GM06990 (cell line): ENCODE data around the gene CES5A.
"Not testable (repeated sequence)": the region's sequence is repeated elsewhere in the genome, so short reads cannot be mapped to it uniquely, and the experiment has no call there.

Experiments used
- DNase-seq: peaks from one replicate; pipeline ENCODE4 v3.0.0-alpha.2; 2011; ENCODE audit not compliant: insufficient read length; ENCODE audit errors: extremely low read depth
- H3K27me3 ChIP-seq: replicated peaks from 2 replicates; pipeline ENCODE4 v1.6.0; 2011; ENCODE audit warnings: low read length; ENCODE audit not compliant: control insufficient read depth, insufficient read depth
- H3K36me3 ChIP-seq: 2 replicates; pipeline ENCODE4 v1.5.1; 2011; ENCODE audit warnings: low read length; ENCODE audit not compliant: control insufficient read depth, insufficient read depth
- H3K4me3 ChIP-seq: replicated peaks from 2 replicates; pipeline ENCODE4 v1.5.1; 2011; ENCODE audit warnings: low read depth, mild to moderate bottlenecking, control low read depth, low read length
- TF ChIP-seq, protein P1 (sequence below): IDR thresholded peaks from 2 replicates; pipeline ENCODE4 v1.5.1; 2011; ENCODE audit warnings: low read length, control low read depth, mild to moderate bottlenecking, inconsistent platforms; ENCODE audit not compliant: insufficient read depth, poor library complexity, severe bottlenecking

CES5A gene

DNA sequence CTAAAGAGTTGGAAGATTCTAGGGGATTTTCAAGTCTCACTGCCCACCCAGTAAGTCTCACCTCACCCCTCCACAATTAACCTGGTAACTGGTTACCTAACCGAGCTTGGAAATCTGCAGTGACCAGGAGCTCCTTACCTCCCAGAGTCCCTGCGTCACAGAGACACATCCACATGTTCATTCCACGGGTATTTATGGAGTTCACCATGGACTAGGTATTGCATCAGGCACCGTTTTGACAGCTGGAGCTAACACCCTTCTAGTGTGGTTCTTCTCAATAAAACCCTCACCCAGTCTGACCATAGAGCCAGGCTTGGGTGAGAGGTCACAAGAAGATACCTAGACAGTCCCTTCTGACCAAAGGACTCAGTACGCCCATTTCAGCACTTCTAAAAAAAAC, 2.1 kb downstream of the CES5A start:
- TF ChIP-seq, protein P1, sequence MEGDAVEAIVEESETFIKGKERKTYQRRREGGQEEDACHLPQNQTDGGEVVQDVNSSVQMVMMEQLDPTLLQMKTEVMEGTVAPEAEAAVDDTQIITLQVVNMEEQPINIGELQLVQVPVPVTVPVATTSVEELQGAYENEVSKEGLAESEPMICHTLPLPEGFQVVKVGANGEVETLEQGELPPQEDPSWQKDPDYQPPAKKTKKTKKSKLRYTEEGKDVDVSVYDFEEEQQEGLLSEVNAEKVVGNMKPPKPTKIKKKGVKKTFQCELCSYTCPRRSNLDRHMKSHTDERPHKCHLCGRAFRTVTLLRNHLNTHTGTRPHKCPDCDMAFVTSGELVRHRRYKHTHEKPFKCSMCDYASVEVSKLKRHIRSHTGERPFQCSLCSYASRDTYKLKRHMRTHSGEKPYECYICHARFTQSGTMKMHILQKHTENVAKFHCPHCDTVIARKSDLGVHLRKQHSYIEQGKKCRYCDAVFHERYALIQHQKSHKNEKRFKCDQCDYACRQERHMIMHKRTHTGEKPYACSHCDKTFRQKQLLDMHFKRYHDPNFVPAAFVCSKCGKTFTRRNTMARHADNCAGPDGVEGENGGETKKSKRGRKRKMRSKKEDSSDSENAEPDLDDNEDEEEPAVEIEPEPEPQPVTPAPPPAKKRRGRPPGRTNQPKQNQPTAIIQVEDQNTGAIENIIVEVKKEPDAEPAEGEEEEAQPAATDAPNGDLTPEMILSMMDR, result no peak
- H3K27me3 ChIP-seq, result no peaks in the 10 kb centered on the region; the same call in 1 of the 2 replicates
- DNase-seq, result no peak

DNA sequence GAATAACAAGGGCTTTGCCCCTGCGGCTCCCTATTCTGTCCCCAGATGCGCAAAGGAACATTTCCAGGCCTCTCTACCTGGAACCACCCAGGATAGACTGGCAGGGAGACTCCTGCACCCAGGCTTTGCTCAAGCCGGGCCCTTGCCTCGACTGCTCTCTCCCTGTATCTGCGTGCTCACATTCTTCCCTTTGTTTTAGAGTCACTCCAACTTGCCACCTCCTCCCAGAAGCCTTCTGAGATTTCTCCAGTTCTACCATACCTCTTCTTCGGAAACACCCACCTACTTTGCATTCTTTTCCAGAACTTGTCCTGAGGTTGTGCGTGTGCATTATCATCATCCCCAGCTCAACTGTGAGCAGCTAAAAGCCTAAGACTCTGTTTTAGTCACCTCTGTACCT, 3.0 kb downstream of the CES5A start:
- H3K4me3 ChIP-seq, result no peak overlapping the region
- no peaks in the 10 kb centered on the region for H3K36me3 ChIP-seq
- TF ChIP-seq, protein P1, result no peak
- H3K27me3 ChIP-seq, result no peaks in the 10 kb centered on the region; the same call in 1 of the 2 replicates
- DNase-seq, result no peak

More for the DNA sequence above, 2.1 kb downstream of the CES5A start:
- Histone ChIP-seq H3K36me3 (no peaks in the 10 kb centered on the region), H3K4me3 (no peak overlapping the region)

DNA sequence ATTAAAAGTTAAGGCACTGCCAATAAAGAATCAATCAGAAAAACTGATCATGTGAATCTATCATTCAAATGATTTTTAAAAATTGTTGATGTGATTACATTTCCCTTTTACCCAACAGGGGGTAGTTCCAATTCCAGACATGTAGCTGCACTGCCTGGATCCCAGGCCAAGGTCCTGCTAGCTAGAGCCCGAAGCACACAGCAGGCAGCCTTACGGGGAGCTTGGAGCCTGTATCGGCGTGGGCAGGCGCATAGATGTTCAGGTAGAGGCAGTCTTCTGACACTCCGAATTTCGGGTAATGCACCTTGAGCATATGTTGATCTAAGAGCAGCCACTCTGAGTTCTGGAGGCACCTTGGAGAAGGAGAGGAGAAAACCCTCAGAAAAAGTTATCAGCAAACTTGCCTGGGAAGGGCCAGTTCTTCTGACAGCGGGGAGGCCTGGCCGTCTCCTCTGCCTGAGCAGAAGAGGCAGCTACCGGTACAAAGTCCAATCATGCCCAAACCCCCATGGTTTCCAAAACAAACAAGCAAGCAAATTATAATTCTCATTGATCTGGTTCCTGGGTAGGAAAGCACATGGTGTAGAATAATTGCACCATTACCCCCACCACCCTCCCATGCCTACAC, 3.6 kb downstream of the CES5A start:
- TF ChIP-seq, protein P1, result no peak
- Histone ChIP-seq H3K4me3 (no peak overlapping the region), H3K36me3 (no peaks in the 10 kb centered on the region), H3K27me3 (no peaks in the 10 kb centered on the region; the same call in 1 of the 2 replicates)
- DNase-seq, result no peak

DNA sequence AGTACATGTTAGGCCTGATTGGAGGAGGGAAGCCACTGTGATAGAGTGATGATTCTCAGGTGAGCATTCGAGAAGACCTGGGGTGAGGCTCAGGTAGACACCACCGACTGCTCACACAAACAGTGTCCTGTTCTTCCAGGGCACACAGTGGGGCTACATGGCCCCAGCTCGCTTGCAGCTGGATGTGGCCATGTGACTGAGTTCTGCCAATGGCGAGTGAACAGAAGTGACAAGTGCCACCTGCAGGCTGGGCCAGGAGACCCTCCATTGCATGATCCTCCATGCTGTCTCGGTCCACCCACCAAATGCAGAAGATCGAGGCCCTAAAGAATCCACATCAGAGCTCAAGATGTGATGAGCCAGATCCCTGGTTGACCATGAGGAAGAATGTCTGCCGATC, 6.2 kb downstream of the CES5A start:
- TF ChIP-seq, protein P1, result no peak
- no peaks in the 10 kb centered on the region for H3K36me3 ChIP-seq
- H3K27me3 ChIP-seq, result no peaks in the 10 kb centered on the region; the same call in 1 of the 2 replicates
- DNase-seq, result no peak
- H3K4me3 ChIP-seq, result no peak overlapping the region

DNA sequence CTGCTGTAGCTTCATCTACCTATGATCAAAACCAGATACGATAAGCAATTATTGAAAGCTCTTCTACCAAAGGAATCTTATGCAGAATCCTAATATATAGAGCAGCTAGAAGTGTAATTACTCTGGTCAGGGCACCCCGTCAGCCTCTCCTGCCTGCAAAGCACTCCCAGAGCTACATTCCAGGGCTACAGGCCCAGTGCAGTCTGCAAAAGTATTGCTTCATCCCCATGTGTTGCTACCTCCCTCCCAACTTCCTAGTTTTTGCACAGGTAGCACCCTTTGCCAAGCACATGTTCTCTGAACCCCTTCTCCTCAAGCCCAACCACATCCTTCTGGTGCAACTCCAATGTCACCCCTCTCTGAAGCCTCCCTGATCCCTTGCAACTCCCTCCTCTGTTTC, 7.0 kb downstream of the CES5A start:
- H3K27me3 ChIP-seq, result no peaks in the 10 kb centered on the region
- DNase-seq, result no peak
- H3K4me3 ChIP-seq, result no peak overlapping the region
- H3K36me3 ChIP-seq, result no peaks in the 10 kb centered on the region
- TF ChIP-seq, protein P1, result no peak

- TF ChIP-seq, protein P1, result no peak
- H3K27me3 ChIP-seq, result no peaks in the 10 kb centered on the region; the same call in 1 of the 2 replicates
- DNase-seq, result no peak
- H3K4me3 ChIP-seq, result no peak overlapping the region
- H3K36me3 ChIP-seq, result no peaks in the 10 kb centered on the region
These were observed 13.9 kb downstream of the CES5A start for GRCh38 chr16:55861288-55861687.

DNA sequence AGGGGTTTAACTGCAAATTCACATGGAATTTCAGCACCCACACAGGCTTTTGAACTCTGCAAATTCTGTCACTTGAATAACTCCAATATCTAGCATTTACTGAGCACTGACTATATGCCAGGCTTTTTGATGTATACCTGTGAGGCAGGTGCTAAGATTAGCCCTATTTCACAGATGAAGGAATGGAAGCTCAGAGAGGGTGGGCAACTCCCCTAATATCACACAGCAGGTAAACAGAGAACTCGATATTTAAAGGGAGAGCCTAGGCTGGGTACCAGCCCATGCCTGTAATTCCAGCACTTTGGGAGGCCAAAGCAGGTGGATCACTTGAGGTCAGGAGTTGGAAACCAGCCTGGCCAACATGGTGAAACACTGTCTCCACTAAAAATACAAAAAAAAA, 17.5 kb downstream of the CES5A start:
- DNase-seq, H3K27me3 ChIP-seq, H3K36me3 ChIP-seq, H3K4me3 ChIP-seq: not testable (repeated sequence)
